ENCODE results near the gene SLC35G6. TPM values are rescaled to one million over a fixed set of nuclear protein-coding genes. Genes with fewer than 3 reads are reported as not detected.

The SLC35G6 gene
- not detected in 2 replicates for total RNA-seq

DNA sequence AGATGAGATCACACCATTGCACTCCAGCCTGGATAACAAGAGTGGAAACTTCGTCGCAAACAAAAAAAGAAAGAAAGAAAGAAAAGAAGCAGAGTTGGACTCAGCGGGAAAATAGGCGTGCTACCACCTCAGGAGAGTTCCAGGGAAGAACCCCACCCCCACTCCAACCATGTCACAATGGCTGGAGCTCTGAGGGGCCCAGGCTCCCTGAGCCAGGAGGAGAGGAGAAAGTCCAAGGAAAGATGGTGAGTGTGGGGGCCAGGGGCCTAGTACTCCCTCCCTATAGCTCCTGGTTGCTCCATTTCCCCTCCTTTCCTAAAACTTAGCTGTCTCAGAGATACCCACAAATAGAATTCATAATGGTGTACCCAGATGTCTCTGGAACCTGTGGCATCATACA is at the start of gene SLC35G6:
TSS of gene SLC35G6 (plus strand) at position 172 of the 400 bp plus-strand sequence. CDS start at position 243, 71 bp downstream.

DNA sequence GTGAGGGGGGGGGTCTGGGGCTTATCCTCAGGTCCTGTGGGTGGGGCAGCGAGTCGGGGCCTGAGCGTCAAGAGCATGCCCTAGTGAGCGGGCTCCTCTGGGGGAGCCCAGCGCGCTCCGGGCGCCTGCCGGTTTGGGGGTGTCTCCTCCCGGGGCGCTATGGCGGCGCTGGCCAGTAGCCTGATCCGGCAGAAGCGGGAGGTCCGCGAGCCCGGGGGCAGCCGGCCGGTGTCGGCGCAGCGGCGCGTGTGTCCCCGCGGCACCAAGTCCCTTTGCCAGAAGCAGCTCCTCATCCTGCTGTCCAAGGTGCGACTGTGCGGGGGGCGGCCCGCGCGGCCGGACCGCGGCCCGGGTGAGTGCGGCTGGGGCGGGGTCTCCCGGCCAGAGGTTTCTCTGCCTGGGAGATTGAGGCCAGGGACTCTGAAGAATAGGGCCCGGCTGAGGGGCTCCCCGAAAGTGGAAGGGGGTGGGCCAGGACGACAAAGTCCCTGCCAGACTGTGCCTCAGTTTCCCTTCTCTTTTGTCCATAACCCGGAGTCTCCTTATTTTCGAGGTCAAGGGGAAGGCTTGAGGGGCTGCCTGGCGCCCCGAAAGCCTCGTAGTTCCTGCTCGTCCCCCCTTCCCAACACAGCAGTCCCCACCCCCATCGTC is 41.7 kb upstream of the SLC35G6 start, which contains the start of gene FGF11:
TSS of gene FGF11 (plus strand) at position 51 of the 651 bp plus-strand sequence. CDS start at position 160, 109 bp downstream.

DNA sequence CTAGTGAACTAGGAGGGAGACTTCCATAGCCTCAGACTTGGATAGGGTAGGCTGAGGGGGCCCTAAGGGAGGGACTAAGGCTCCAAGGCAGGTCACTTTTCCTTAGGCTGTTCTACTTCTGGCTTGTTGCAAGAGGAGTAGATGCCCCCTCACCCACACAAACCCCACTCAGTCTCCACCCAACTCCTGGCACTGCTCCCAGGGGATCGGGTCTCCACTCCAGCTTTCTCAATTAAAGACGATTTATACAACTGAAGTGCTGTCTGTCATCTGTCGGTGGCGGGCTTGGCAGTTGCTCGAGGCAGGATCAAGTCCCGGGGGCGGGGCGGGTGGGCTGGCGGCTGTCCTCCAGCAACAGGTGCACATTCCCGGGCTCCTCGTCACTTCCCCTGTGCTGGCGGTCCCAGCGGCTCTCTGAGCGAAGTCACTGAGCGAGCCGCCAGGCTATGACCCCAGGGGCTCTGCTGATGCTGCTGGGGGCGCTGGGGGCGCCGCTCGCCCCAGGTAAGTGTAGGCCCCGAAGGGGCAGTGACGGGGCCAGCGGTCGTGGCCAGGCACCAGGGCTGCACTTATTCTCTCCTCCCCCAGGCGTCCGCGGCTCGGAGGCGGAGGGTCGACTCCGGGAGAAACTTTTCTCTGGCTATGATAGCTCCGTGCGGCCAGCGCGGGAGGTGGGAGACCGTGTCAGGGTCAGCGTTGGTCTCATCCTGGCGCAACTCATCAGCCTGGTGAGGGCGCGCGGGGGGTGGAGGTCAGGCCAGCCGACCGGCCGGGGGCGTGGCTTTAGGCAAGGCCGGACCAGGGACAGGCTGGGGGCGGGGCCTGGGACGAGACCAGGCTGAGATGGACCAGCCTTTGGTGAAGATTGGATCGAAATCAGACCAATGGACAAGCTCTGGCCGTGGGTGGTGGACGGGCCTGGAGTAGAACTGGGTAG is 36.3 kb upstream of the SLC35G6 start, which contains the start of gene CHRNB1:
TSS of gene CHRNB1 (plus strand) at position 380 of the 937 bp plus-strand sequence. CDS start at position 447, 67 bp downstream.

DNA sequence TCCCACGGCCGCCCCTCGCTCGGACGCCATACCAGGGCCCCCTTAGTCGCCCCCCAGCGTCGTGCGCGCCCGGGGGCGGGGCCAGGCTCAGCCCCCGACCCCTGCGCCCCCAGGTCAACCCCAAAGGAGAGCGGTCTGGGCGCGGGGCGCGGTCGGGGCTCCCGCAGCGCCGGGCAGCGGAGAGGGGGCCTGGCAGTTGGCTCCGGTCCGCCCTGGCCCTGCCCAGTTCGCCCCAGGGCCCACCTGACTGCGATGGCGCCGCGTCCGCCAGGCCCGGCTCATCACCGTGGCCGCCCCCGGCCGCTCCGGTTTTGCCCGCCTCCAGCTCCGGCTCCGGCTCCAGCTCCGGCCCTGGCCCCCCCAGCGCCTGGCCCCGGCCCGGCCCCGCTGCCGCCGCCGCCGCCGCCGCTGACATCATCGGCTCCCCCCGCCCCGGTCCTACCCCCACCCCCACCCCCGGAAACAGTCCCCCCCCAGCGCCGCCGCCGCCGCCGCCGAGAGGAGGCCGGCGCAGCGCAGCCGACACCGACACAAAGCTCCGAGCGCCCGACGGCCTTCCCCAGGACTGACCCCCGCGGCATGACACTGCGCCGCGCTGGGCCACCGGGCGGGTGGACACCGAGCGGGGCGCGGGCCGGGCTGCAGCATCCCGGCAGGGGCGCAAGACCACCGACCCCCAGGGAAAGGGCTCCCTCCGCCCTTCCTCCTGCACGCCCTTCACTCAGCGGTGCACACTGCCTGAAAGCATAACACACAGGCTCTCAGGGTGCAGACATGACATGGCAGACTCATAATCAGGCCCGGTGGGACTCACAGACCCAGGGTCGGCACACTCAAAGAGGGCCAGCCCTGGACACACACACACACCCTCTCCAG is 1.8 kb upstream of the SLC35G6 start, which contains the start of gene ZBTB4:
TSS of gene ZBTB4 (minus strand) at position 419 of the 876 bp plus-strand sequence. CDS start 12,830 bp downstream, outside the sequence.

DNA sequence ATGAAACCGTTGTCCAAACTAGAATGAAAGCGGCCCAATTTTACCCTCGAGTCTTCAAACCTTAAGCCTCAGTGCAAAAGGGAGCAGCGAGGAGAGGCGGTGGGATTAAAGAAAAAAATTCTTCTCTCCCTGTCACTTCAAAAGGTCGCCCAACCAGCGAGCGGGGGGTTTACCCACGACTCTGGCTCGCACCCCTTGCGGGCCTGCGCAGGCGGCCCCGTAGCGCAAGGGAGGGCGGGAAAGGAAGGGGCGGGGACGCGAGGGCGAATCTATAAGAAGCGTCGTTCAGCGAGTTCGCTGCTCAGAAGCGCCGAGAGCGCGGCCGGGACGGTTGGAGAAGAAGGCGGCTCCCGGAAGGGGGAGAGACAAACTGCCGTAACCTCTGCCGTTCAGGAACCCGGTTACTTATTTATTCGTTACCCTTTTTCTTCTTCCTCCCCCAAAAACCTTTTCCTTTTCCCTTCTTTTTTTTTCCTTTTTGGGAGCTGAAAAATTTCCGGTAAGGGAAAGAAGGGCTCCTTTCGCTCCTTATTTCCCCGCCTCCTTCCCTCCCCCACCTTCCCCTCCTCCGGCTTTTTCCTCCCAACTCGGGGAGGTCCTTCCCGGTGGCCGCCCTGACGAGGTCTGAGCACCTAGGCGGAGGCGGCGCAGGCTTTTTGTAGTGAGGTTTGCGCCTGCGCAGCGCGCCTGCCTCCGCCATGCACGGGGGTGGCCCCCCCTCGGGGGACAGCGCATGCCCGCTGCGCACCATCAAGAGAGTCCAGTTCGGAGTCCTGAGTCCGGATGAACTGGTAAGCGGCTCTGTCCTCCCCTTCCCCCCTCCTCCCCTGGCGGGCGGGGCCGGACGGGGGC is 3.0 kb downstream of the SLC35G6 start, which contains the start of gene POLR2A:
TSS of gene POLR2A (plus strand) at position 300 of the 852 bp plus-strand sequence.

Other genes with a start within 250 kb of the SLC35G6 start
- 28.4 and 28.5 TPM in 2 replicates for gene DVL2, start 246.9 kb upstream of the SLC35G6 start, total RNA-seq
- 38.6 and 39.7 TPM in 2 replicates for gene PHF23, start 242.0 kb upstream of the SLC35G6 start, total RNA-seq
- gene GABARAP, start 239.0 kb upstream of the SLC35G6 start, total RNA-seq = 131 and 147 TPM in 2 replicates
- gene CTDNEP1, start 229.7 kb upstream of the SLC35G6 start, total RNA-seq = 23.2 and 25.1 TPM in 2 replicates
- gene ELP5, start 229.2 kb upstream of the SLC35G6 start, total RNA-seq = 31.9 and 36.9 TPM in 2 replicates
- gene CLDN7, start 219.0 kb upstream of the SLC35G6 start, total RNA-seq = 0.76 and 1.5 TPM in 2 replicates
- gene SLC2A4, start 199.7 kb upstream of the SLC35G6 start, total RNA-seq = 0.69 and 1.6 TPM in 2 replicates
- under 0.01 and 0.33 TPM in 2 replicates for gene YBX2, start 186.8 kb upstream of the SLC35G6 start, total RNA-seq
- 422 and 483 TPM in 2 replicates for gene EIF5A, start 173.8 kb upstream of the SLC35G6 start, total RNA-seq
- 25.7 and 28.0 TPM in 2 replicates for gene GPS2, start 166.1 kb upstream of the SLC35G6 start, total RNA-seq
- 9.8 and 13.7 TPM in 2 replicates for gene NEURL4, start 152.1 kb upstream of the SLC35G6 start, total RNA-seq
- gene ACAP1, start 144.9 kb upstream of the SLC35G6 start, total RNA-seq = 0.43 TPM in 1 of 2 replicates, not detected in the other
- 2.1 and 2.8 TPM in 2 replicates for gene KCTD11, start 129.3 kb upstream of the SLC35G6 start, total RNA-seq
- not detected in 2 replicates for gene TMEM95, start 126.3 kb upstream of the SLC35G6 start, total RNA-seq
- 1.3 and 2.3 TPM in 2 replicates for gene TNK1, start 100.4 kb upstream of the SLC35G6 start, total RNA-seq
- gene PLSCR3, start 86.9 kb upstream of the SLC35G6 start, total RNA-seq = 15.1 and 15.6 TPM in 2 replicates
- gene TMEM256, start 77.3 kb upstream of the SLC35G6 start, total RNA-seq = 144 and 158 TPM in 2 replicates
- gene NLGN2, start 73.6 kb upstream of the SLC35G6 start, total RNA-seq = 1.2 and 1.3 TPM in 2 replicates
- gene SPEM1, start 61.1 kb upstream of the SLC35G6 start, total RNA-seq = not detected in 2 replicates
- gene SPEM2, start 55.8 kb upstream of the SLC35G6 start, total RNA-seq = not detected in 2 replicates
- gene SPEM3, start 52.6 kb upstream of the SLC35G6 start, total RNA-seq = not detected in 2 replicates
- gene TMEM102, start 46.0 kb upstream of the SLC35G6 start, total RNA-seq = 7.6 and 9.8 TPM in 2 replicates
- 0.17 and 0.22 TPM in 2 replicates for gene FGF11, start 41.9 kb upstream of the SLC35G6 start, total RNA-seq
- gene CHRNB1, start 36.4 kb upstream of the SLC35G6 start, total RNA-seq = 9.9 and 12.0 TPM in 2 replicates
- 8.9 and 9.1 TPM in 2 replicates for gene ZBTB4, start 1.8 kb upstream of the SLC35G6 start, total RNA-seq
- 68.2 and 79.4 TPM in 2 replicates for gene POLR2A, start 2.9 kb downstream of the SLC35G6 start, total RNA-seq
- gene TNFSF12, start 67.6 kb downstream of the SLC35G6 start, total RNA-seq = 6.3 and 9.1 TPM in 2 replicates
- gene TNFSF13, start 77.3 kb downstream of the SLC35G6 start, total RNA-seq = 0.22 and 0.34 TPM in 2 replicates
- gene SENP3, start 80.5 kb downstream of the SLC35G6 start, total RNA-seq = 58.6 and 71.4 TPM in 2 replicates
- 0.52 and 0.87 TPM in 2 replicates for gene CD68, start 98.2 kb downstream of the SLC35G6 start, total RNA-seq
- gene MPDU1, start 102.4 kb downstream of the SLC35G6 start, total RNA-seq = 63.9 and 69.2 TPM in 2 replicates
- gene SOX15, start 108.6 kb downstream of the SLC35G6 start, total RNA-seq = under 0.01 and 0.11 TPM in 2 replicates
- 30.0 and 33.2 TPM in 2 replicates for gene FXR2, start 133.5 kb downstream of the SLC35G6 start, total RNA-seq
- gene SAT2, start 146.4 kb downstream of the SLC35G6 start, total RNA-seq = 37.1 and 38.2 TPM in 2 replicates
- gene SHBG, start 148.7 kb downstream of the SLC35G6 start, total RNA-seq = 0.11 and 0.26 TPM in 2 replicates
- not detected in 2 replicates for gene ATP1B2, start 169.5 kb downstream of the SLC35G6 start, total RNA-seq
- gene TP53, start 206.0 kb downstream of the SLC35G6 start, total RNA-seq = 26.0 and 36.7 TPM in 2 replicates
- 4.6 and 4.7 TPM in 2 replicates for gene WRAP53, start 207.0 kb downstream of the SLC35G6 start, total RNA-seq
- 0.33 and 0.52 TPM in 2 replicates for gene EFNB3, start 223.8 kb downstream of the SLC35G6 start, total RNA-seq
- under 0.01 and 0.43 TPM in 2 replicates for gene DNAH2, start 236.3 kb downstream of the SLC35G6 start, total RNA-seq

Data from dermis lymphatic vessel endothelial cell (primary cell).